ENCODE measurements around the gene UBD.

Gene UBD

DNA sequence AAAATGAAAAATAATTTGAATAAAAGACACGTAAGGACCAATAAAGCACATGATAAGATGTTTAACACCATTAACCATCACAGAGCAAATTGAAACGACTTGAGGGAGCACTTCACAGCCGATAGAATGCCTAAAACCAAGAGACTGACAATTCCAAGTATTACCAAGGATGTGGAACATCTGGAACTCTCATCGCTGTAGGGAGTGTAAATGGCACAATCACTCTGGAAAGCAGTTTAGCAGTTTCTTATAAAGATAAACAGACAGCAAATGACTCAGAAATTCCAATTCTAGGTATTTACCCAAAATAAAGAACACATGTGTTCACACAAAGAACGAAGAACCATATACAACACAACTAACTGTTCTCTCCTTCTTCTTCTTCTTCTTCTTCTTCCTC lies 8.5 kb upstream of the UBD start:
- no peak for DNase-seq
- Histone ChIP-seq H3K27ac (no peak overlapping the region), H3K36me3 (replicated peaks) (no peaks in the 10 kb centered on the region), H3K27me3 (replicated peaks) (no peaks in the 10 kb centered on the region), H3K4me3 (ENCODE audit: low read depth, low read length) (no peak overlapping the region)
- in situ Hi-C loops (cut with HindIII; ENCODE audit: low pct_ligation_motif_present, low sequenced_read_pairs): no loop called here
- TF ChIP-seq CTCF (IDR thresholded peaks at IDR 0.05; ENCODE audit: low read depth, low read length, missing control alignments): no peak

DNA sequence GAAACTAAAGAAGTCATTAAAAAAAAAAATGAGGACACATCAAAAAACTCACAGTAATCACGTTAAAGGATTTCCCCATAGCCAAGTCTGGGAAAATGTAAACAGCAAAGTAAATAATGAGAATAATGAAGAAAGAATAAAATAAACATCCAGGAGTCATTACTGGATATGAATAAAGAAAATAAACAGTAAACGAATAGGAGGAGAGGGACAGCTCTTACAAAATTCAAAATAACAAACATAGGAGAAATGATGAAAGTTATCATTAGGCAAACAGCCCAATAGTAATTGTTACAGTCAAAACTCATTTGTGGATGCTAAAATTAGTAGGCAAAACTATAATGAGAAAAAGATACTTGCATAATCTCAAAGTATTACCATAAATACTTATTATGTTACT lies 8.0 kb upstream of the UBD start:
- in situ Hi-C loops (cut with HindIII; ENCODE audit: low pct_ligation_motif_present, low sequenced_read_pairs): no loop called here
- H3K36me3 ChIP-seq (replicated peaks): no peaks in the 10 kb centered on the region
- no peaks in the 10 kb centered on the region for H3K27me3 ChIP-seq (replicated peaks)
- DNase-seq: no peak
- no peak overlapping the region for H3K27ac ChIP-seq
- TF ChIP-seq CTCF (IDR thresholded peaks at IDR 0.05; ENCODE audit: low read depth, low read length, missing control alignments): no peak
- H3K4me3 ChIP-seq (ENCODE audit: low read depth, low read length): no peak overlapping the region

DNA sequence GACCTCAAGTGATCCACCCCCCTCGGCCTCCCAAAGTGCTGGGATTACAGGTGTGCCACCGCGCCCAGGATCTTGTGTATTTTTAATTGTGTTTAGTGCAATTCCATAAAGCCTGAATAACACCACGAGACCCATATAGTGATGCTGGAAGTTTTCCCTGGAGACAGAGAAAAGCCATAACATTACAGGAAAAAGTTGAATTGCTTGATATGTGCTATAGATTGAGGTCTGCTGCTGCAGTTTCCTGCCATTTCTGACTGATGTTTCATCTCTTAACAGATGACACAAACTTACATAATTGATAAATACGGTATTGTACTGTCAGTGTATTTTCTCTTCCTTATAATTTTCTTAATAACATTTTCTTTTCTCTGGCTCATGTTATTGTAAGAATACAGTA lies 7.3 kb upstream of the UBD start:
- no peak for DNase-seq
- no peak for TF ChIP-seq CTCF (IDR thresholded peaks at IDR 0.05; ENCODE audit: low read depth, low read length, missing control alignments)
- no peaks in the 10 kb centered on the region for H3K27me3 ChIP-seq (replicated peaks)
- no peaks in the 10 kb centered on the region for H3K36me3 ChIP-seq (replicated peaks)
- H3K27ac ChIP-seq: no peak overlapping the region
- in situ Hi-C loops (cut with HindIII; ENCODE audit: low pct_ligation_motif_present, low sequenced_read_pairs): no loop called here
- no peak overlapping the region for H3K4me3 ChIP-seq (ENCODE audit: low read depth, low read length)

GRCh38 chr6:29564875-29565274 lies 5.3 kb upstream of the UBD start:
- Histone ChIP-seq H3K4me3 (ENCODE audit: low read depth, low read length) (no peak overlapping the region), H3K36me3 (replicated peaks) (no peaks in the 10 kb centered on the region), H3K27me3 (replicated peaks) (no peaks in the 10 kb centered on the region), H3K27ac (no peak overlapping the region)
- TF ChIP-seq CTCF (IDR thresholded peaks at IDR 0.05; ENCODE audit: low read depth, low read length, missing control alignments): no peak
- in situ Hi-C loops (cut with HindIII; ENCODE audit: low pct_ligation_motif_present, low sequenced_read_pairs): no loop called here
- DNase-seq: peak; percentile 7

GRCh38 chr6:29563435-29563965 lies 4.0 kb upstream of the UBD start:
- no peak for TF ChIP-seq CTCF (IDR thresholded peaks at IDR 0.05; ENCODE audit: low read depth, low read length, missing control alignments)
- no peak for DNase-seq
- in situ Hi-C loops (cut with HindIII; ENCODE audit: low pct_ligation_motif_present, low sequenced_read_pairs): no loop called here
- Histone ChIP-seq H3K27ac (no peak overlapping the region), H3K27me3 (replicated peaks) (no peaks in the 10 kb centered on the region), H3K36me3 (replicated peaks) (no peaks in the 10 kb centered on the region), H3K4me3 (ENCODE audit: low read depth, low read length) (no peak overlapping the region)

DNA sequence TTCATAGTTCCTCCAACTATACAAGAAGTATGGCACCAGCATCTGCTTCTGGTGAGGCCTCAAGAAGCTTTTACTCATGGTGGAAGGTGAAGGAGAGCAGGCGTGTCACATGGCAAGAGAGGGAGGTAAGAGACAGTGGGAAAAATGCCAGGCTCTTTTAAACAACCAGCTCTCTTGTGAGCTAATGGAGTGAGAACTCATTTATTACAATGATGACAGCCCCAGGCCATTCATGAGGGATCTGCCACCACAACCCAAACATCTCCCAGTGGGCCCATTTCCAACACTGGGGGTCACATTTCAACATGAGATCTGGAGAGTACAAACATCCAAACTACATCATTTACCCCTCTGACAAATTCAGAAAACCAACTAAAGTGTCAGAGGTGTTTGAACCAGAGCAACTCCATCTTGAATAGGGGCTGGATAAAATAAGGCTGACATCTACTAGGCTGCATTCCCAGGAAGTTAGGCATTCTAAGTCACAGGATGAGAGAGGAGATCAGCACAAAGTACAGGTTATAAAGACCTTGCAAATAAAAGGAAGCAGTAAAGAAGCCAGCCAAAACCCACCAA lies 2.2 kb upstream of the UBD start:
- Histone ChIP-seq H3K36me3 (replicated peaks) (no peaks in the 10 kb centered on the region), H3K27me3 (replicated peaks) (no peaks in the 10 kb centered on the region), H3K27ac (no peak overlapping the region), H3K4me3 (ENCODE audit: low read depth, low read length) (no peak overlapping the region)
- in situ Hi-C loops (cut with HindIII; ENCODE audit: low pct_ligation_motif_present, low sequenced_read_pairs): no loop called here
- no peak for DNase-seq
- no peak for TF ChIP-seq CTCF (IDR thresholded peaks at IDR 0.05; ENCODE audit: low read depth, low read length, missing control alignments)
